GM10266 (cell line): ENCODE results near the gene CDC42BPB.
"Not testable (repeated sequence)": the region's sequence is repeated elsewhere in the genome, so short reads cannot be mapped to it uniquely, and the experiment has no call there.

ENCODE experiments used
- DNase-seq: peaks from one replicate; pipeline ENCODE4 v3.0.0; 2012; ENCODE audit errors: extremely low spot score
- TF ChIP-seq, protein P1 (sequence below): IDR thresholded peaks from 2 replicates; pipeline ENCODE4 v1.5.1; 2012; ENCODE audit warnings: mild to moderate bottlenecking, low read depth; ENCODE audit not compliant: control insufficient read depth, insufficient read depth; ENCODE audit errors: missing control alignments

Gene CDC42BPB

DNA sequence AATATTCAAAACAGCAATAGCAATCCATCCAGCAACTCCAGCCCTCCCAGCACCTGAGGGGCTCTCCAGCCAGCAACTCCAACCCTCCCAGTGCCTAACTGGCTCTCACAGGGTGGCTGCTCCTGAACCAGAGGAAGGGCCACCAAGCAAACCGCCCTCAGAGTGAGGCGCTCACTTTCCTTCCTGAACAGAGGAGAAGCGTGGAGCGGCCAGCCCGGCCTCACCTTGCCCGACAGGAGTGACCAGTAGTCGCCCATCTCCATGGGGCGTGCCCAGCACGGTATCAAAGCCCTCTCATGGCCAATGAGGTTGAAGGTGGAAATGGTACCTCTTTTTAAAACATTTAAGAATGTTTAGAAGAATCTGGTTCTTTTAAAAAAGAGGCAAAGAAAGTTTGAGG, 27.4 kb downstream of the CDC42BPB start:
- DNase-seq, result no peak
- TF ChIP-seq, protein P1, sequence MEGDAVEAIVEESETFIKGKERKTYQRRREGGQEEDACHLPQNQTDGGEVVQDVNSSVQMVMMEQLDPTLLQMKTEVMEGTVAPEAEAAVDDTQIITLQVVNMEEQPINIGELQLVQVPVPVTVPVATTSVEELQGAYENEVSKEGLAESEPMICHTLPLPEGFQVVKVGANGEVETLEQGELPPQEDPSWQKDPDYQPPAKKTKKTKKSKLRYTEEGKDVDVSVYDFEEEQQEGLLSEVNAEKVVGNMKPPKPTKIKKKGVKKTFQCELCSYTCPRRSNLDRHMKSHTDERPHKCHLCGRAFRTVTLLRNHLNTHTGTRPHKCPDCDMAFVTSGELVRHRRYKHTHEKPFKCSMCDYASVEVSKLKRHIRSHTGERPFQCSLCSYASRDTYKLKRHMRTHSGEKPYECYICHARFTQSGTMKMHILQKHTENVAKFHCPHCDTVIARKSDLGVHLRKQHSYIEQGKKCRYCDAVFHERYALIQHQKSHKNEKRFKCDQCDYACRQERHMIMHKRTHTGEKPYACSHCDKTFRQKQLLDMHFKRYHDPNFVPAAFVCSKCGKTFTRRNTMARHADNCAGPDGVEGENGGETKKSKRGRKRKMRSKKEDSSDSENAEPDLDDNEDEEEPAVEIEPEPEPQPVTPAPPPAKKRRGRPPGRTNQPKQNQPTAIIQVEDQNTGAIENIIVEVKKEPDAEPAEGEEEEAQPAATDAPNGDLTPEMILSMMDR, result no peak

DNA sequence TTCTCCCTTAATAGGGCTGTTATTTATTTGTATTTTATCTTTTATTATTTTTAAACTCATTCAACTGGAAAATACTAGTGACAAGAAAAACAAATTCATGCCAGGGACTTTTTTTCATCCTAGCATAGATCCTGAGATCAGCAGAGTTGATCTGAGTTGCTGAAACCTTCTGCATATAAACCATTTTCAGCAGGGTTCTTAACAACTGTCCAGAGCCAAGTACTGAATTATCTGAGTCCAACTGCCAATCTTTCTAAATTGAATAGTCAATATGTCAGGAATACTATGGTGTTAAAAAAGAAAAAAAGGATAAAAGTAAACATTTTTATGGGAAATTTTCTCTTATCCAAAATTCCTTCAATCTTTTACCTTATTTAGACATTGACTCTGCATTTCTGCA, 28.6 kb downstream of the CDC42BPB start:
- no peak for DNase-seq
- TF ChIP-seq, protein P1, result no peak

DNA sequence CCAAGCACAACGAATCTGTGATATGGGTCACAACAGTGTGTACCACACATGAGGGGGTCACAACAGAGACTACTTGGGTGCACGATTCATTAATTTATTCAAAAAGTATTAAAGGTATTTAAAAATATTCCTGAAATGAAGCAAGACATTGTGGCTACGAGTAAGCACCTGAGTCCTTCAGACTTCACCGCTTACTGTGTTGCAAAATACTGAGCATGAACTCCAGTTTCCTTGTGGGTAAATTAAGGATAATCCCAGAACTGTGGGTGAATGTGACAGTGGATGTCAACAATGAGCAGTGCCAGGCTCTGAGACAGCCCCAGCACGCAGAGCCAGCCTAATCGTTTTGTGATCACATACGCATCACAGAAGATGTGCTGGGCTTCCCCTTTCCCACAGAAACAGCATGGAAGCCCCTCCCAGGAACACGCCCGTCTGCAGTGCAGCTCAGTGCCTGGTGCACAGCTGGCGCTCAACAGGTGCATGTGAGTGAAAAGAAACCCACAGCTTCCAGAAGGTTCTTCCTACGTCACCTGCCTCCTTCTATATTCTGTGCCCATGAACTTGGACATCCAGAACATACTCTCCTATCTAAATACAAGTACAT, 29.1 kb downstream of the CDC42BPB start:
- TF ChIP-seq, protein P1, result no peak
- no peak for DNase-seq

DNA sequence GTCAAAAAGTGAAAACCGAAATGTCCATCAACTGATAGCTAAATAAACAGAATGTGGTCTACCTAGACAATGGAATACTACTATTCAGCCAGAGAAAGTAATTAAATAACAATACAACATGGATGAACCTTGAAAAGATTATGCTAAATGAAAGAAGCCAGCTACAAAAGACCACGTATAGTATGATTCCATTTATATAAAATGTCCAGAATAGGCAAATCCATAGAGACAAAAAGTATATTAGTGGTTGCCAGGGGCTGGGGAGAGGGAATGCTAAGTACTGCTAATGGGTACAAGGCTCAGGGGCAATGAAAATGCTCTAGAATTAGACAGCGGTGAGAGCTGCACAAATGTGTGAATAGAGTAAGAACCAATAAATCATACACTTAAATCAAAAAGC, 29.9 kb downstream of the CDC42BPB start:
- TF ChIP-seq, protein P1, result no peak

DNA sequence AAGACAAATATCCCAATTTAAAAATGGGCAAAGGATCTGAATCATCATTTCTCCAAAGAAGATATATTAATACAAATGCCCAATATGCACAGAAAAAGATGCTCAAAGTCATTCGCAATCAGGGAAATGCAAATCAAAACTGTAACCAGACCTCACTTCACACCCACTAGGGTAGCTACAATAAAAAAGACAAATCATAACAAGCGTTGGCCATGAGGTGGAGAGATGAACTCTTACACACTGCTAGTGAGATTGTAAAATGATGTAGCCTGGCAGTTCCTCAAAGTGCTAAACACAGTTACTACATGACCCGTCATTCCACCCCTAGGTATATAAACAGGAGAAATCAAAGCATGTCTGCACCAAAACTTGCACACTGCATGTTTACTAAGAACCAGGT, 30.4 kb downstream of the CDC42BPB start:
- DNase-seq, result no peak
- TF ChIP-seq, protein P1, result no peak

More for the DNA sequence above, 29.9 kb downstream of the CDC42BPB start:
- DNase-seq, result no peak

DNA sequence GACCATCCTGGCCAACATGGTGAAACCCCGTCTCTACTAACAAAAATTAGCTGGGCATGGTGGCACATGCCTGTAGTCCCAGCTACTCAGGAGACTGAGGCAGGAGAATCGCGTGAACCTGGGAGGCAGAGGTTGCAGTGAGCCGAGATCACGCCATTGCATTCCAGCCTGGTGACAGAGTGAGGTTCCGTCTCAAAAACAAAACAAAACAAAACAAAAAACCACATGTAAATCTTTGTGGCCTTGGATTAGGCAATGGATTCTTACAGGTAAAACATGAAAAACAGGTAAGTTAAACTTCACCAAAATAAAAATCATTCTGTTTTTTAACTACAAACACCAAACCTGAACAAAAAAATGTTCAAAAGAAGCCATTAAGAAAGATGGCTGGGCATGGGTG, 31.2 kb downstream of the CDC42BPB start:
- not testable (repeated sequence) for DNase-seq

DNA sequence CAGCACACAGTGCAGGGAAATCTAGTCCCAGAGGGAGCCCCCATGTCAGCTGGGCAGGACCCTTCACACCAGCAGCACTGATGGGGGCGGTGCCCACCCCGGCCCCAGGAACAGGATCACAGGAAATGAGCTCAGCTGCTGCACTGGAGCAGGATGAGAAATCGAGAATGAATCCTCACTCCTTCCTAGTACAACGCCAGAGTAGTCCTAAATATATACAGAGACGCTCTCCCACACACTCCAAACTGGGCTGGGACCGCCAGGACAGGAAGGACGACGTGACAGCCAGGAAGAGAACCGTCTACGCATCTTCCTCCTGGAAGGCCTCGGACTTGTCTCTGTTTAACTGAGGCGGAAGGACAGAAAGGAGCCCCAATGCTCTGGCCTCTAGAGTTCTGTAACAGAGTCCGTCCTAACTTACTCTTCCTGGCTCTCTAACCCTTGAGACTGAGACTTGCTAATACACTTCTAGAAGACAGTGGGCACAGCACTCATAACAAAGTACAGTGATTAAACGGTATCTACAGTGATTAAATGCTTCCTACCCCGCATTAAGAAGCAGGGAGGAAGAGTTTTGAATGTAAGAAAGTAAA, 33.4 kb downstream of the CDC42BPB start:
- TF ChIP-seq, protein P1, result no peak
- no peak for DNase-seq

DNA sequence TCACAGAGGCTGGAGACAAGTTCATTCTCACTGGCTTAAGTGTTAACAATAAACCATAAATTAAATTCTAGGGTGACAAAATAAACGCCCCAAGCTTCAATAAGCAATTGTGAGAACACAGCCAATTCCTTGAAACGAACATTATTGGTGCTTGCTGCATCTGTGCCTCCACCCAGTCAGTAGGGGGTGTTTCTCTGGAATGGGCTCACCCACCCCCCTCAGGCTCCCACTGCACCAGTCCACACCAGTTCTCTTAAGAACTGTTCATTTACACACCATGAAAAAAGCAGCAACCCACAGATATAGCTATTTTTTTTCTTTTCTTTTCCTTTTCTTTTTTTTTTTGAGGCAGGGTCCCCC, 34.7 kb downstream of the CDC42BPB start:
- TF ChIP-seq, protein P1, result no peak
- DNase-seq, result no peak
